ENCODE results near the gene VRK1.

VRK1 gene

GRCh38 chr14:96928779-96929380, 131.7 kb downstream of the VRK1 start:
- no peak for DNase-seq

- DNase-seq: no peak
Observed at GRCh38 chr14:96929950-96930349, 132.8 kb downstream of the VRK1 start.

- DNase-seq: no peak
Observed at GRCh38 chr14:96930526-96930925, 133.3 kb downstream of the VRK1 start.

Measured in NCI-H1092 treated with DMSO at 0.1 percent for 48 hours (cell line).